NCI-H2227 treated with DMSO at 0.1 percent for 48 hours (cell line): ENCODE results near the gene XXYLT1.
A peak's percentile ranks its signal among the peaks of the same experiment; 100 is the strongest.
"Not testable (repeated sequence)": the region's sequence is repeated elsewhere in the genome, so short reads cannot be mapped to it uniquely, and the experiment has no call there.

Experiments
- DNase-seq: peaks from one replicate; lab custom pipeline; 2025; lab: John Stamatoyannopoulos, UW

The XXYLT1 gene

GRCh38 chr3:195208183-195208582 is 62.8 kb downstream of the XXYLT1 start:
- DNase-seq = no peak

DNA sequence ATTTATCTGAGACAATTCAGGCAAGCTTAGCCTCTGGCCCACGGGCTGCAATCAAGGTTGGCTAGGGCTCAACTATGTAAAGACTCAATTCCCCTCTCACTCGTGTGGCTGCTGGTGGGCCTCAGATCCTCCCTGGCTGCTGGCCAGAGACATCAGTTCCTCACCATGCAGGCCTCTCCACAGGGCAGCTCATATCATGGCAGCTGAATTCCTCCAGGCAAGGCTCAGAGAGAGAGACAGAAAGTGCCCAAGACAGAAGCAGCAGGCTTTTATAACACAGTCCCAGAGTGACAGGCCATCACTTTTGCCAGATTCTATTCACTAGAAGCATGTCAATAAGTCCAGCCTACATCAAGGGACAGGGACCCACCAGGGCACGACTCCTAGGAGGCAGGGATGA is 63.2 kb downstream of the XXYLT1 start:
- DNase-seq = no peak

DNA sequence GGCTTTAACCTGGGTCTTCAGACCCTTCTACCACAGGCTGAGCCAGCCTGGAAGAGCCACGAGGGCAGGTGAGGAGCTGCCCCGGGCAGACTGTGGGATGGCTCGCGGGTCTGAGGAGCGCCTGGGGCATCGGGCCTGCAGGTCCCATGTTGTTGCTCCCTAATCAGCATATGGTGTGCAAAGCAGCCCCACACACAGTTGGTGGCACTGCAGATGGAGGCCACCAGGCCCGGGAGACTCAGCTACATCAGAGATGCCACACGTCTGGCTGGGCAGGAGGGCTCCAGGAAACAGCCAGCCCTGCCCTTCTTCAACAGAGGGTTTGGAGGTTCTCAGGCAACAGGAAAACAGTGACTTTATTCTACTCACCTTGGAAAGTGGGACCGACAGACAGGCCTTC is 63.9 kb downstream of the XXYLT1 start:
- no peak for DNase-seq

- DNase-seq = peak; percentile 7
These were observed 66.4 kb downstream of the XXYLT1 start for GRCh38 chr3:195204360-195205163.

DNA sequence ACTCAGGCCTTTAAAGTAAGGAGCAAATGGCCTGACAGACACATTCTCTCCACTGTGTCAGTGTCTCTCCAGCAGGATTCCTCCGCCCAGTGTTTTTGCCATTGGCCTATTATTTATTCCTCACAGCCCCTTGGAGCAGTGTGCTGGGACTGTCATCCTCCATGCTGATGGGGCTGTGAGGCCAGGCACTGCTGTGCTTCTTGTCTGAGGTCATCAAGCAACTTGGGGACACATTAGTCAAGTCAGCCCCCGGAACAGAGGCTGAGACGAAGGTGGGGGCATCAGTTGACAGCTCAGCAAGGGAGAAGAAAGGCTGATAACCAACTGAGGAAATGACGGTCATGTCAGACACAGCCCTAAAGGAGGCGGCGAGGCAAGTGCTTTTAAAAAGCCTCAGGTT is 67.4 kb downstream of the XXYLT1 start:
- DNase-seq = no peak

DNA sequence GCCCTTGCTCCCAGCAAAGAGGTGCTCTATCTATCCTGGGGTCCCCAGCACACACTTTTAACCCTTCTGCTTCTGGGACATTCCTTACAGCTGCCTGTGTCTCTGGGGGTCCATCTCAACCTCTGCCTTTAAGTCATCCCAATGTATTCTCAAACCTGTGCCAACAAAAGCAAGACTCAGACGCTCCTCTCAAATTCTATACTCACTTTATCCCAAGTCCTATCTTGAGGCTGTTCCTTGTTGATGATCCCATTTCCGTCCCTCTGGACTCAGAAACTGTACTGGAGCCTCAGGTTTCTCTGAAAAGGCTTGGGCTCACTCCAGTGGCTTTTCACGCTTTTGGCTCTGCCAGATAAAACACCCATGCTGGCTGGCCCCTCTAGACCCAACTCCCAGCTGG is 69.7 kb downstream of the XXYLT1 start:
- no peak for DNase-seq

DNA sequence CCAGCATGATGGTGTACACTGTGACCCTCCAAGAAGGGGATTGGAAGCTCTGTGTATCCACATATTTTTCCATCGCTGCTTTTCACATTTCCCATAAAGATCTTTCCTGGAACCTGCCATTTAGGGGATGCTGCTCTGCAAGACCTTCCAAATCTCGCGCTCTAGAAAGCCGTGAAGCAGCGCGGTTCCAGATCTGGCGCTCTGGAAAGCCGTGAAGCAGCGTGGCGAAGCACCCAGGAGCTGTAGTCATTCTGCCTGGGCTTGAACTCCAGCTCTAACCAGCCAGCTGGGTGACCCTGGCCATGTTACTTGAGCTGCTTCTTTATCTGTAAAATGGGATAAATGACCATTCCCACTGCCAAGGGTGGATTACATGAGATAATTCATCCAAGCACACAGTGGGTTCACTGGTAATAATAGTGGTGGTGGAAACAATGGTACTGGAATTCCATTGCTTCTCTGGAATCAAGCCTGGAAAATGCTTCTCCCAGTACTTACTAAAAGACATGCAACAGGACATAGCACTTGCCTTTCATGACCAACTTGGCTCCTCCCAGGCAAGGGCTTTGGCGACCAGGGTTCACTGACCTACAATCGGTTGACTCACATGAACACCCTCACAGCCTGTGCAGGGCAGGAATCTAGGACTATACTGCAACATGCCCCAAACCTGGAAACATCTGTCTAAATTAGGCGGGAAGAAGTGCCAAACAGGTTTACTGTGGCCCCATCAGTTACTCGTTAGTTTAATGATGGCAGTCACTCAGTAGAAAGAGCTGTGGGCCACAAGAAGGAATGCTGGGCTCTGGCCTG is 70.7 kb downstream of the XXYLT1 start:
- no peak for DNase-seq

DNA sequence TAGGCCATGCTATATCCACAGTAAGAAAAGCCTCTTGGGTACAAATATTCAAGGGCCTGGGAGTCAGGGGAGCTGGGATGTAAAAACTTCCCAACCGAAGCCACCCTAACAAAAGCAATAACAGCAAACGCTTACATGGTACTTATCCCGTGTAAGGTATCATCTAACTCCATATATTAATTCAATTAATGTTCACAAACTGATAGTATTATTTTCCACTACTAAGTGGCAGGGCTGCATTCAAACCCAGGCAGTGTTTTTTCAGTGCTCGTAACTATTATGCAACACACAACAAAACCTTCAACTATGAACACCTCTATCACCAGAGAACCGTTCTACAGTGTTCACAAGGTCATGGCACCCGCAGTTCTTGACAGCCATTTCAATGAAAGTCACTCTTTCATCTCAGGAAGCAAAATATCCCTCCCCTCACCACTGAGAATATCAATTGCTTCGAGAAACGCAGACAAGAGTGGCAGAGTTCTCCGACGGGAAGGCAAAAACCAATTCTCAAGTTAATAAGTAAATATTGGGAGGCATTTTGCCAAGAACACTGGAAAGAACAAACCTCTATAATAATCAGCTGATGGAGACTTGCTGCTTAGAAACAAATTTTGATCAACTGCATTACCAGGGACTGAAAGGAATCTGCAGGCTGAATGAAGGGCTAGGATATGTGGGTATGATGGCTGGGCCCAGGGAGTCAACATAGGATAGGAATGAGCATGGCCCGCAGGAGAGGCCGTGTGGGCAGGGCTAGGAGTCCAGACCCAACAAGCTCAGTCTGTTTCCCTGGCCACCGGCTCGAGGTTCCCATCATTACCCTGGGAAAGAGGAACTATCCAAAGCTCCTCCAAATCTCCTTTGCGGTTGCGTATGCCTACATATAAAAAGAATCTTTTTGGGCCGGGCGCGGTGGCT is 72.3 kb downstream of the XXYLT1 start:
- no peak for DNase-seq

DNA sequence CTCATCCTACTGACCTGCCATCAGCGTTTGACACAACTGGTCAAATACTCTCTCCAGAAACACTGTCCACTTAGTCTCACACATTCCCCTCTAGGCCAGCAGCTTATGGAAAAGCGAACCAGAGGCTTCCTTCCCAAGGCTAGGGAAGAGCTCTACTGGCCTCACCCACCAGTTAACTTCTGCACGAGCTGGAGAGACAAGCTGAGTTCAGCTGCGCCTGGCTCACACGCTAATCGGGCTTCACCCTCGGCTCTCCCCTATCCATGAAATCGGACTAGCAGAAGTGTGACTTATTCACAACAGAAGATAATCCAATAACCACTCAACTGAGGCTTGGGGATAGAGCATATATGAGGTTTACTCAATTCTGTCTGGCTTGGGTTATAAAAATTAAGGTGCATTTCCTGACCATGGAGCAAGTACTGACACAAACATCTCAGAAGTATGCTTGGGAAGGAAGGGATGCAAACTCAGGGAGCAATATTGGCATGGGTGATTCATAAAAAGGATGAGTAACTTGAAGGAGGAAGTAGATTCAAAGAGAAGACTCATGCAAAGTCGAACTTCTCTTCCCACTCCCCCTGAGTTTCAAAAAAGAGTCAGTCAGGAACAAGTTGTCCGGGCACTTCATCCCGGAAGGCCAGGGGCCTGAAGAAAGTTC is 73.1 kb downstream of the XXYLT1 start:
- DNase-seq = no peak

DNA sequence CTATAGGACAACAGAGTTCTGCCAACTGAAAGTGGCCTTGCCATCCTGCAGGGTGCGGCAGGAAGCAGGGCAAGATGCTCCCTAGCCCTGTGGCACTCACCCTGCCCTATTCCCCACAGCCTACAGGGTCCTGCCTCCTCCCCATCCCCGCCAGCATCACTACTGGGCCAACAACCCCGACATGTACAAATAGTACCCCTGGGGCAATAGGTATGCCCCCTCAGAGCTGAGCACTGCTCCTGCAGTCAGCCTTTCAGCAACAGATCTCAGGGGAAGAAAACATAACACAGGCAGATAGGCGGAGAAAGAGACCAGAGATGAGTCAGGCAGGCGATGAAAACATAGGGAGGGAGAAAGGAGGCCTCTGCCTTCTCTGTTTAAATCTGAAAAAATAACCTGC is 74.7 kb downstream of the XXYLT1 start:
- DNase-seq = no peak

GRCh38 chr3:195195321-195196209 is 75.4 kb downstream of the XXYLT1 start:
- DNase-seq = no peak

- DNase-seq = no peak
These were observed 76.3 kb downstream of the XXYLT1 start for GRCh38 chr3:195194559-195195206.

DNA sequence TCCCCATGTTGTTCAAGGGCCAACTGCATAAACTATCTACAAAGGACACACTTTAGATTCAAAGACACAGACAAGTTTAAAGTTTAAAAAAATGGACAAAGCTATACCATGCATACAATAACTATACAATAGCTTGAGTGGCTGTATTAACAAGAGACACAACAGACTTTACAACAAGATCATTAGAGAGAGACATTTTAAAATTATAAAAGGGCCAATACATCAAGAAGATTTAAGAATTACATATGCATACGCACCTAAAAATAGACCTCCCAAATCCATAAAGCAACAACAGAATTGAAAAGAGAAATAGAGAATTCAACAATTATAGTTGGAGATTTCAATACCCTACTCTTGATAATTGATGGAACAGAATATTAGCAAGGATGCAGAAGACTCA is 79.4 kb downstream of the XXYLT1 start:
- DNase-seq = no peak

GRCh38 chr3:195189821-195190220 is 81.1 kb downstream of the XXYLT1 start:
- DNase-seq = no peak

DNA sequence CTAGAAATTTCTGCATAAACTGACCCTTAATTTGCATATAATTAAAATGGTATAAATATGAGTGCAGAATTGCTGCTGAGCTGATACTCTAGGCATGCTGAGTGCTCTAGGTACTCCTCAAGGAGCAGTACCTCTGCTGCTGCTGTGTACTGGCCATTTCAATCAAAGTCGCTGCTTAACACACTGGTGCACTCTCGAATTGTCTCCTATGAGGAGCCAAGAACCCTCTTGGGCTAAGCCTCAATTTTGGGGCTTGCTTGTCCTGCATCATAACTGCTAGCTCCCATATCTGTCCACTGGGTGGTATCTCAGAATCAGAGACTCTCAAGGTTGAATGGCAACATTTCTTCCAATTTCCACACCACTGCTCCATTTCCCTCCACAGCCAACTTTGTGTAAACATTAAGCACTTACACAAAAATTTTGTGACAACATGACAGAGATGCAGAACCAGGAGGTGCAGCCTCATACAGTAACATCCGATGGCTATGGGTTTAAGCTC is 82.5 kb downstream of the XXYLT1 start:
- DNase-seq = no peak

GRCh38 chr3:195187609-195188425 is 83.1 kb downstream of the XXYLT1 start:
- no peak for DNase-seq

GRCh38 chr3:195186710-195187047 is 84.3 kb downstream of the XXYLT1 start:
- not testable (repeated sequence) for DNase-seq

- DNase-seq = no peak
These were observed 84.8 kb downstream of the XXYLT1 start for GRCh38 chr3:195186041-195186709.

DNA sequence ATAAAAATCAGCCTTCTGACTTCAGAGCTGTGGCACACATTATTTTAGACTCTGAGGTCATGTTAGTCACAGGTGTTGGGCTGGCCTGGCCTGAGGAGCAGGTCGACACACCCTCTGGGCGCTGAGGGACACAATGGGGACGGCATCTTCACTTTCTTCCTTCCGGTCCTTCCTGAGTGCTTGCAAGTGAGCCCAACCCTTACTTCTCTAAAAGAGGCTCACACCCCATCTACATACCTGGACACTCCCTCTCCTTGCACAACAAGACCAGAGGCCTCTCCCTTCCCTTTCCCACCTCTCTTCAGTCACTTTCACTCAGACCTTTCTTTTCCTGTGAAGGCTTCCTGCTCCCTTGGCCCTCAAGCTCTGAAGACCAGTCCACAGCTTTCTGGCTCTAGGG is 85.4 kb downstream of the XXYLT1 start:
- DNase-seq = no peak
